H9 (cell line): ENCODE data around the gene PET100. TPM values are rescaled to one million over a fixed set of nuclear protein-coding genes. Genes with fewer than 3 reads are reported as not detected.

Source experiments
- DNase-seq: peaks from one replicate; pipeline ENCODE4 v3.0.0-alpha.2; 2017
- H2AFZ ChIP-seq: one replicate; pipeline ENCODE4 v1.6.1; 2013; ENCODE audit warnings: mild to moderate bottlenecking, low read length, control low read depth, moderate library complexity
- H2AK5ac ChIP-seq: 2 replicates; pipeline ENCODE4 v1.6.1; 2013; ENCODE audit warnings: low read length, control low read depth, mixed read lengths; ENCODE audit not compliant: insufficient read length
- H2BK120ac ChIP-seq: one replicate; pipeline ENCODE4 v1.6.1; 2013; ENCODE audit warnings: low read depth, mild to moderate bottlenecking, low read length, control low read depth, inconsistent platforms; ENCODE audit not compliant: poor library complexity, severe bottlenecking
- H2BK12ac ChIP-seq: 2 replicates; pipeline ENCODE4 v1.6.1; 2013; ENCODE audit warnings: low read length, control low read depth, mixed read lengths, low read depth; ENCODE audit not compliant: insufficient read length
- H2BK15ac ChIP-seq: 2 replicates; pipeline ENCODE4 v1.6.1; 2013; ENCODE audit warnings: low read depth, low read length, control low read depth
- H2BK20ac ChIP-seq: one replicate; pipeline ENCODE4 v1.6.1; 2013; ENCODE audit warnings: low read depth, mild to moderate bottlenecking, low read length, control low read depth, inconsistent platforms; ENCODE audit not compliant: poor library complexity, severe bottlenecking
- H2BK5ac ChIP-seq: 2 replicates; pipeline ENCODE4 v1.6.1; 2013; ENCODE audit warnings: low read length, control low read depth, mixed read lengths; ENCODE audit not compliant: insufficient read length
- H3K14ac ChIP-seq: 2 replicates; pipeline ENCODE4 v1.6.1; 2013; ENCODE audit warnings: low read length, control low read depth; ENCODE audit not compliant: insufficient read depth
- H3K18ac ChIP-seq: 2 replicates; pipeline ENCODE4 v1.6.1; 2013; ENCODE audit warnings: low read depth, mild to moderate bottlenecking, mixed read lengths, low read length, control low read depth; ENCODE audit not compliant: insufficient read length
- H3K23ac ChIP-seq: 2 replicates; pipeline ENCODE4 v1.6.1; 2013; ENCODE audit warnings: low read length, control low read depth, mixed read lengths, low read depth; ENCODE audit not compliant: insufficient read length
- H3K23me2 ChIP-seq: 2 replicates; pipeline ENCODE4 v1.6.1; 2013; ENCODE audit warnings: low read depth, mild to moderate bottlenecking, mixed read lengths, low read length, control low read depth; ENCODE audit not compliant: insufficient read length, poor library complexity, severe bottlenecking
- H3K27ac ChIP-seq: 2 replicates; pipeline ENCODE4 v1.5.1; 2013; ENCODE audit warnings: low read length, control low read depth, mixed read lengths, low read depth; ENCODE audit not compliant: insufficient read length
- H3K27me3 ChIP-seq: 2 replicates; pipeline ENCODE4 v1.6.1; 2013; ENCODE audit warnings: low read length, control low read depth, inconsistent platforms; ENCODE audit not compliant: insufficient read depth
- H3K4ac ChIP-seq: 2 replicates; pipeline ENCODE4 v1.6.1; 2013; ENCODE audit warnings: low read depth, mild to moderate bottlenecking, control low read depth, inconsistent platforms, low read length, moderate library complexity
- H3K4me1 ChIP-seq: 2 replicates; pipeline ENCODE4 v1.6.1; 2013; ENCODE audit warnings: low read length, control low read depth, inconsistent platforms; ENCODE audit not compliant: insufficient read depth
- H3K4me2 ChIP-seq: 2 replicates; pipeline ENCODE4 v1.6.1; 2013; ENCODE audit warnings: low read length, control low read depth, mixed read lengths; ENCODE audit not compliant: insufficient read length, insufficient read depth
- H3K56ac ChIP-seq: 2 replicates; pipeline ENCODE4 v1.6.1; 2013; ENCODE audit warnings: low read depth, mild to moderate bottlenecking, mixed read lengths, low read length, control low read depth; ENCODE audit not compliant: insufficient read length
- H3K79me1 ChIP-seq: 2 replicates; pipeline ENCODE4 v1.6.1; 2013; ENCODE audit warnings: low read depth, mild to moderate bottlenecking, moderate library complexity, low read length, control low read depth, inconsistent platforms; ENCODE audit not compliant: insufficient read depth, poor library complexity, severe bottlenecking
- H3K79me2 ChIP-seq: 2 replicates; pipeline ENCODE4 v1.6.1; 2013; ENCODE audit warnings: low read length, control low read depth, inconsistent platforms; ENCODE audit not compliant: insufficient read depth
- H3K9ac ChIP-seq: 2 replicates; pipeline ENCODE4 v1.6.1; 2013; ENCODE audit warnings: low read length, control low read depth, mixed read lengths; ENCODE audit not compliant: insufficient read length; ENCODE audit errors: extremely low read depth
- H3K9me3 ChIP-seq: one replicate; pipeline ENCODE4 v1.6.1; 2013; ENCODE audit warnings: low read depth, low read length, inconsistent platforms; ENCODE audit not compliant: control insufficient read depth
- H3T11ph ChIP-seq: one replicate; pipeline ENCODE4 v1.6.1; 2013; ENCODE audit warnings: mild to moderate bottlenecking, low read length, control low read depth, inconsistent platforms
- H4K20me1 ChIP-seq: one replicate; pipeline ENCODE4 v1.6.1; 2013; ENCODE audit not compliant: control insufficient read depth, insufficient read length, insufficient read depth
- H4K5ac ChIP-seq: 2 replicates; pipeline ENCODE4 v1.6.1; 2013; ENCODE audit warnings: low read depth, mild to moderate bottlenecking, mixed read lengths, low read length, control low read depth; ENCODE audit not compliant: insufficient read length
- H4K8ac ChIP-seq: replicated peaks from 2 replicates; pipeline ENCODE4 v1.6.1; 2013; ENCODE audit warnings: low read length, control low read depth, mixed read lengths, low read depth; ENCODE audit not compliant: insufficient read length
- H4K91ac ChIP-seq: 2 replicates; pipeline ENCODE4 v1.6.1; 2013; ENCODE audit warnings: low read depth, mild to moderate bottlenecking, moderate library complexity, mixed read lengths, low read length, control low read depth; ENCODE audit not compliant: insufficient read length
- H3K27ac Mint-ChIP-seq, 3 experiments: 2 replicates in 2 of 3; 3 replicates in 1 of 3; pipeline ENCODE4 v1.8.0; 2020 to 2021; ENCODE audit warnings: mixed read lengths in 3 of 3, mild to moderate bottlenecking in 1 of 3, moderate library complexity in 1 of 3
- H3K27me3 Mint-ChIP-seq: 2 replicates; pipeline ENCODE4 v1.8.0; 2021; ENCODE audit warnings: low read depth, mild to moderate bottlenecking, moderate library complexity, mixed read lengths
- H3K36me3 Mint-ChIP-seq, 3 experiments: 2 replicates in 2 of 3; 3 replicates in 1 of 3; pipeline ENCODE4 v1.8.0; 2020 to 2021; ENCODE audit warnings: low read depth in 3 of 3, mixed read lengths in 3 of 3; ENCODE audit not compliant: insufficient read depth in 1 of 3
- H3K4me1 Mint-ChIP-seq, 2 experiments: 2 replicates each; pipeline ENCODE4 v1.8.0; 2020; ENCODE audit warnings: mixed read lengths in 2 of 2
- H3K4me3 Mint-ChIP-seq, 2 experiments: 2 replicates in 1 of 2; 3 replicates in 1 of 2; pipeline ENCODE4 v1.8.0; 2020 to 2021; ENCODE audit warnings: mild to moderate bottlenecking in 2 of 2, mixed read lengths in 2 of 2, moderate library complexity in 1 of 2
- H3K9me3 Mint-ChIP-seq, 2 experiments: 2 replicates in 1 of 2; 3 replicates in 1 of 2; pipeline ENCODE4 v1.8.0; 2020; ENCODE audit warnings: mild to moderate bottlenecking in 2 of 2, mixed read lengths in 2 of 2, moderate library complexity in 1 of 2
- WGBS: extraction: QIAGEN DNeasy Blood & Tissue Kit; methylation state at CpG from one replicate; pipeline ENCODE4 v1.1.7; 2013; ENCODE audit warnings: missing lambda C conversion rate, low lambda C conversion rate, mixed read lengths; ENCODE audit not compliant: insufficient read length; ENCODE audit errors: extremely low coverage; 5-methylcytosine and 5-hydroxymethylcytosine counted together
- total RNA-seq: library from RNA; stranded (reverse); gene quantifications from 2 replicates; pipeline ENCODE4 v1.2.1, GENCODE V29; 2021
- TF ChIP-seq, protein P1 (sequence below): fragments of 200-600 bp; sonication (generic); conservative IDR thresholded peaks from 3 replicates; pipeline ENCODE4 v1.8.0; 2021; ENCODE audit warnings: antibody characterized with exemption, mild to moderate bottlenecking

The PET100 gene
- total RNA-seq, 1 experiment from 2014 or later: 129 TPM

DNA sequence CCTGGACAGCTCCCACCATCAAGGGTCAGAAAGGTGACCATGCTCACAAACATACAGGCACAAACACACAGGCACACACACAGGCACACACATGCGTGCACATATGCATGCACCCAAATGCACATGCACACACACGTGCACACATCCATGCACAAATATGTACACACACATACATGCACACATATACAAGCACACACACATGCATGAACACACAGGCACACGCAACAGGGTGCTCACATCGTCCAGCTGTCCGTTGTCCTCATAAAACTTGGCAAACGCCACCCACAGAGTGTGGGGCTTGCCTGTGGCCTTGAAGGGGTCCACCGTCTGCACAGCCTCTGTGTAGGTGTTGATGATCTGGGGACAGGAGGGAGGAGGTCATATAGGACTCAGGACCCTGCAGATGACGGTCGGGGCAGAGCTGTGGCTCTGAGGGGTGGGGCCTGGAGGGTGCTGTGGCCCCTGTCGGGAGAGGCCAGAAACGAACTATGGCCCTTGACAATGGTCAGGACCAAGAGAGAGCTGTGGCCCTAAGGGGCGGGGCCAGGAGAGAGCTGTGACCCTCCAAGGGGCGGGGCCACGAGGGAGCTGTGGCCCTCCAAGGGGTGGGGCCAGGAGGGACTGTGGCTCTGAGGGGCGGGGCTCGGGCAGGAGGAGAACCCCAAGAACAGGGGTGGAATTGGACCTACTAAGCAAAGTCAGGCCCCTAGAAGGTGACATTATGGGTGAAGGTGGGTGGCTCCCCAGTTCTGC is 6.5 kb upstream of the PET100 start:
- H3K4me1 Mint-ChIP-seq: peaks cover under 1% of the 10 kb centered on the region in 2 experiments; a peak in 2 of 4 replicates
- Histone ChIP-seq H3K18ac (no peak overlapping the region), H3K27me3 (peaks cover 2% of the 10 kb centered on the region; the same call in 1 of the 2 replicates), H3K9ac (no peak overlapping the region), H4K5ac (no peak overlapping the region), H3K4me2 (no peak overlapping the region), H2AK5ac (no peak overlapping the region), H3K79me2 (peaks cover 9% of the 10 kb centered on the region; the same call in 1 of the 2 replicates), H4K8ac (no peak overlapping the region), H2BK12ac (no peak overlapping the region), H4K20me1 (no peaks in the 10 kb centered on the region), H2BK120ac (no peak overlapping the region), H4K91ac (no peak overlapping the region), H3K56ac (no peak overlapping the region), H3K79me1 (peaks cover 9% of the 10 kb centered on the region), H2AFZ (no peak overlapping the region), H3K4ac (no peak overlapping the region), H3K9me3 (no peaks in the 10 kb centered on the region), H3K27ac (no peak overlapping the region), H3K23ac (no peak overlapping the region), H2BK5ac (no peak overlapping the region), H3K4me1 (no peaks in the 10 kb centered on the region), H3K23me2 (no peaks in the 10 kb centered on the region), H3K14ac (no peak overlapping the region), H2BK20ac (no peak overlapping the region), H2BK15ac (no peak overlapping the region), H3T11ph (no peak overlapping the region)
- no peaks in the 10 kb centered on the region for H3K27me3 Mint-ChIP-seq
- H3K9me3 Mint-ChIP-seq: no peaks in the 10 kb centered on the region
- H3K4me3 Mint-ChIP-seq: no peak overlapping the region; a peak in 1 of 5 replicates
- no CpG with 5 or more reads among the region's 16 CpGs for WGBS
- peaks cover 30 to 56% (median 42%) of the 10 kb centered on the region in 3 experiments; a peak in 6 of 7 replicates for H3K36me3 Mint-ChIP-seq
- no peak for DNase-seq
- TF ChIP-seq, protein P1, sequence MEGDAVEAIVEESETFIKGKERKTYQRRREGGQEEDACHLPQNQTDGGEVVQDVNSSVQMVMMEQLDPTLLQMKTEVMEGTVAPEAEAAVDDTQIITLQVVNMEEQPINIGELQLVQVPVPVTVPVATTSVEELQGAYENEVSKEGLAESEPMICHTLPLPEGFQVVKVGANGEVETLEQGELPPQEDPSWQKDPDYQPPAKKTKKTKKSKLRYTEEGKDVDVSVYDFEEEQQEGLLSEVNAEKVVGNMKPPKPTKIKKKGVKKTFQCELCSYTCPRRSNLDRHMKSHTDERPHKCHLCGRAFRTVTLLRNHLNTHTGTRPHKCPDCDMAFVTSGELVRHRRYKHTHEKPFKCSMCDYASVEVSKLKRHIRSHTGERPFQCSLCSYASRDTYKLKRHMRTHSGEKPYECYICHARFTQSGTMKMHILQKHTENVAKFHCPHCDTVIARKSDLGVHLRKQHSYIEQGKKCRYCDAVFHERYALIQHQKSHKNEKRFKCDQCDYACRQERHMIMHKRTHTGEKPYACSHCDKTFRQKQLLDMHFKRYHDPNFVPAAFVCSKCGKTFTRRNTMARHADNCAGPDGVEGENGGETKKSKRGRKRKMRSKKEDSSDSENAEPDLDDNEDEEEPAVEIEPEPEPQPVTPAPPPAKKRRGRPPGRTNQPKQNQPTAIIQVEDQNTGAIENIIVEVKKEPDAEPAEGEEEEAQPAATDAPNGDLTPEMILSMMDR: no peak
- H3K27ac Mint-ChIP-seq: no peak overlapping the region
